Fibroblast of mammary gland (primary cell): ENCODE results near the gene EEFSEC.
A peak's percentile ranks its signal among the peaks of the same experiment; 100 is the strongest.

Experiments used
- DNase-seq: peaks from one replicate; pipeline ENCODE4 v3.0.0-alpha.2; 2010; ENCODE audit warnings: low read depth
- H3K4me3 ChIP-seq: 2 replicates; pipeline ENCODE4 v1.5.1; 2011; ENCODE audit warnings: low read depth, mild to moderate bottlenecking, low read length, moderate library complexity; ENCODE audit not compliant: control insufficient read depth
- TF ChIP-seq, protein P1 (sequence below): conservative IDR thresholded peaks from 2 replicates; pipeline ENCODE4 v1.5.1; 2011; ENCODE audit warnings: low read depth, low read length, inconsistent platforms; ENCODE audit not compliant: control insufficient read depth, insufficient read depth

The EEFSEC gene

DNA sequence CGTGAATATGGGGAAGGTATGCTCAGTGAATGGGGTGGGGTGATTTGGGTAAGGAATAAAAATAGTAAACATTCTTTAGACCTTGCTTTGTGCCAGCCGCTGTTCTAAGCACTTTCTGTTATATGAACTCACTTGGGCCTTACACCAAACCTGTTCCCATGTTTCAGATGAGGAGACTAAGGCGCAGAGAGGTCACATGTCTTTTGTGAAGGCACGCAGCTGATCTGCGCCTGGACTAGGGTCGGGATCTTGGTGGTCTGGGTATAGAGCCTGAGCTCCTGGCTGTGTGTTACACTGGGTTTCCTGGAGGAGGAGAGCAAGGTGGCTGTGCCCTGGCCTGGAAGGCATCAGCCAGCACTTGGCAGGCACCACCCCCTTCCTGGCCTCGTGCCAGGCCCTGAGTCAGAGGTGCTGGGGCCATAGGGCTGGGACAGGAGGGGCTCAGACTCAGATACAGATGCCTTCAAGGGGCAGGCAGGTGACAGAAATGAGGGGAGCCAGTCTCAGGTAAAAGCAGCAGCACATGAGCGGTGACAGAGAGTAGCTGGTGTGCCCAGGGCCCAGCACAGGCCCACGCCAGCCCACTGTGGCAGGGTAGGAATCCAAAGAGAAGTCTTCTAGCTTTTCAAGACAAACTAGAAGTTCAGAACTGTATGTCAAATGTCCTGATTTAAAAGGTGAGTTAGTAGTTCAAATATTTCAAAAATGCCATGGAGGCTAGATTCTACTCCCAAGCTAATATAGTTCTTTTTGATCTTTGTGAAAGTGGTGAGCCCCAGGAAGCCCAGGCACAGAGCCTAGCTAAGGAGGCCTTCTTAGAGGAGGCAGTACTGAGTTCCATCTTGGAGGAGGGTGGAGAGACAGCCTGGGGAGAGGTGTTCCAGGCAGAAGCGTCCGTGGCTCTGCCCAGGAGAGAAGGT, 230.3 kb downstream of the EEFSEC start:
- H3K4me3 ChIP-seq: no peak overlapping the region
- DNase-seq: peak; percentile 46
- TF ChIP-seq, protein P1, sequence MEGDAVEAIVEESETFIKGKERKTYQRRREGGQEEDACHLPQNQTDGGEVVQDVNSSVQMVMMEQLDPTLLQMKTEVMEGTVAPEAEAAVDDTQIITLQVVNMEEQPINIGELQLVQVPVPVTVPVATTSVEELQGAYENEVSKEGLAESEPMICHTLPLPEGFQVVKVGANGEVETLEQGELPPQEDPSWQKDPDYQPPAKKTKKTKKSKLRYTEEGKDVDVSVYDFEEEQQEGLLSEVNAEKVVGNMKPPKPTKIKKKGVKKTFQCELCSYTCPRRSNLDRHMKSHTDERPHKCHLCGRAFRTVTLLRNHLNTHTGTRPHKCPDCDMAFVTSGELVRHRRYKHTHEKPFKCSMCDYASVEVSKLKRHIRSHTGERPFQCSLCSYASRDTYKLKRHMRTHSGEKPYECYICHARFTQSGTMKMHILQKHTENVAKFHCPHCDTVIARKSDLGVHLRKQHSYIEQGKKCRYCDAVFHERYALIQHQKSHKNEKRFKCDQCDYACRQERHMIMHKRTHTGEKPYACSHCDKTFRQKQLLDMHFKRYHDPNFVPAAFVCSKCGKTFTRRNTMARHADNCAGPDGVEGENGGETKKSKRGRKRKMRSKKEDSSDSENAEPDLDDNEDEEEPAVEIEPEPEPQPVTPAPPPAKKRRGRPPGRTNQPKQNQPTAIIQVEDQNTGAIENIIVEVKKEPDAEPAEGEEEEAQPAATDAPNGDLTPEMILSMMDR: no peak

DNA sequence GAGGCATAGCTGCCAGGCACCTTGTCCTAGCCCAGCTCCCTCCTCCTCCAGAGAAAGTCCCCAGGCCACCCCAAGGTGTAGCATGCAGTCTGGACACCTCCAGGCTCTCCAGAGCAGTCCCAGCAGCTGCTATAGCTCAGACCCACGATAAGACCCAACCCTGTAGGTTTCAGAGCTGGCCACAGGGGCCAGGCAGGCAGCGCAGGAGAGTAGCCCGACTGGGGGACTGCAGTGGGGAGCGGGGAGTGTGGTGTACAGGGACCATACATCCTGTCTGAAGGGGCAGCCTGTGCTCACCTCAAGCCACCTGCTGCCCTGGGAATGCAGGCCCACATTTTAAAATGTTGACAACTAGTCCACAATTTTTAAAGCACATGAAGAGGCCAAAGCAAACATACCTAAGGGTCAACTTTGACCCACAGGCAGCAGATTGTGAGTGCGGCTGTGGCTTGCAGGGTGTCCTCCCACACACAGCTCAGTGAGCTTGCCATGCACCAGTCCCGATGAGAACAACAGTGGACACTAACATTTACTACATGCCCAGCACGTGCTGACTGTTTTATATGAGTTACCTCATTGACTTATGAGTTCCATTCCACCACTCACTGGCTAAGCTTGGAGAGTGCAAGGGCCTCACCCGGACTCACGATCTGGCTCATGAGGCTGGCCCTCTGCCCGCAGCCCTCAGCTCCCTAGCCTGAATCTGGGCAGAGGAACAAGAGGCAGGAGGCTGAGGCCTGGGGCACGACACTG, 232.0 kb downstream of the EEFSEC start:
- TF ChIP-seq, protein P1: no peak
- peak; percentile 82 for DNase-seq
- no peak overlapping the region for H3K4me3 ChIP-seq

DNA sequence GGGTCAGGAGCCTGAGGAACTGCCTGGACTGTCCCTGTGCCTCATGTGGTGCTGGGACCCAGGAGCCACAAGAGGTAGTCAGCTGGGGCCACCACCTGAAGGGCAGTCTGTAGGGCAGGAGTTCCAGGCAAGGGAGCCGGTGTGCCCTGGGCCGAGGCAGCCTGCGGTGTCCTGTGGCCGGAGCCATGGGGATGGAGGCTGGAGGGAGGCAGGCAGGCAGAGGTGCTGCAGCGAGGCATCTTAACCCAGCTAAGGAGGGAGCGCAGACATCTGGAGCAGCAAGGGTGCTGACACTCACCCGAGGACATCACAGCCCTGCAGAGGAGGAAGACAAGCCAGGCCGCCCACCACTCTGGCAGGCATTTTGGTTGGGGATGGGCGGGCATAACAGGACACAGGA, 235.7 kb downstream of the EEFSEC start:
- TF ChIP-seq, protein P1: no peak
- no peak overlapping the region for H3K4me3 ChIP-seq
- DNase-seq: no peak

DNA sequence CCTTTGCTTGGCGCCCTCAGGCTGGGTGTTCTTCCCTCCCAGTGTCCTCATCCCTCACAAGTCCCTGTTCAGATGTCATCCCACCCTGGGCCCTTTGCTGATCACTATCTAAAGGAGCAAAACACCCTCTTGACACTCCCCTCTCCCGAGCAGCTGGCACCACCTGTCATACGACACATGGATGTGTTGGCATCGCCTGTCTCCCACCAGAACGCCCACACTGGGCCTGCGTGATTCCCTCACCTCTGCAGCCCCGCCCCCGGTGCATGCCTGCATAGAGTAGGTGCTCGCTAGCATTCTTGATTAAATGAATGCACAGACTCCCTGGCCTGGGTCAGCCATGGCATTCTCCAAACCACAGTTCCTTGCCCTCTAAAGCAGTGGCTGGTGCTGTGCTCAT, 237.6 kb downstream of the EEFSEC start:
- TF ChIP-seq, protein P1: no peak
- H3K4me3 ChIP-seq: no peak overlapping the region
- DNase-seq: no peak

DNA sequence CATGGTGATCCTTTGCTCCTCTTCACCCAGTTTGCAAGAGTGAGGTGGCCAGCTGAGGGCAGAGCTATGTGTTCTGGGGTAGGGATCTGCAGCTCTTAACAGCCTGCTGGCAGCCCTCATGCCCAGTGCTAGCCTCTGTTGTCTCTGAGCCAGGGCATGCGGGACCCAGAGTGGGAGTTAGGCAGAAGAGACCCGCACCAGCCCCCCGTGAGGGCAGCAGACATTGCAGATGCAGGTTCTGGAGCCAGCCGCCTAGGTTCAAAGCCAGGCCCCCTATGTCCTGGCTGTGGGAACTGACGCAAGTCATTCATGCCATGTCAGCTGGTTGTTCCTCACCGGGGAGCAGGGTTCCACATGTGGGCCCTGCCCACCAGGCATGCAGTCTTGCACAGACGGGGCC, 238.7 kb downstream of the EEFSEC start:
- TF ChIP-seq, protein P1: no peak
- no peak overlapping the region for H3K4me3 ChIP-seq
- DNase-seq: no peak

DNA sequence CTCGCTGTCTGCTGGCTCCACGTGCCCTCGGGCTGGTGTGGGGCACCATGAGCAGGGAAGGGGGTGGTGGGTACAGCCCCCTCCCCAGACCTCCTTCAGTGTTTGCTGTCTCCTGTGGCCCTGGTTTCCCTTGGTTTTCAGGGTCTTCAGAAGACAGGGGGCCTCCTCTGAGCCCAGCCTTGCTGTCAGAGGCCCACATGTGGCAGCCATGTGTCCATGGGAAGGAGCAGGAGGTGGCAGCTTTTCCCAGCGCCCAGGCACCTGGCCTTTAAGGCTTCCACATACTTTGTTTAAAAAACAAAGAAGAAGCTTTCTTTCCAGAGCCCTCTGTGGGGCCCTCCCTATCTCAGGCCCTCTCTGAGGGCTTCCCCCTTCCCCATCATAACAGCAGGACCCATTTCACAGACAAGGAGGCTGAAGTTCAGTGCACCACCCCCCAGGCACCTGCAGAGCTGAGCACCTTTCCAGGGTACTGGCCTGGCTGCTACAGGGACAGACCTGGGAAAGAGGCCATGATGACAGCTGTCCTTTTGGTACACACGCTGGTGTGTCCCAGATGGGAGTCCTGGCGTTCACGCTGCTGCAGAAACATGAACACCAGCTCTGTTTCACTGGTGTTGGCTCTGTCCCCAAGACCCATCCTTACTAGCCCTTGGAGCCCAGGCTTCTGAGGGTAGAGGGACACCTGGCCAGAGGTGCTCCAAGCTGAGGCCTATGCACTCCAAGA, 239.7 kb downstream of the EEFSEC start:
- no peak for DNase-seq
- no peak overlapping the region for H3K4me3 ChIP-seq
- TF ChIP-seq, protein P1: no peak
